Lung (tissue), 12 donors: ENCODE results near the gene CRTAC1. TPM values are rescaled to one million over a fixed set of nuclear protein-coding genes. Genes with fewer than 3 reads are reported as not detected.

Experiments
- ATAC-seq: fragments of 200-7000 bp; cut with Tn5 transposase; one replicate; pipeline ENCODE4 v1.9.1; 2020; ENCODE audit warnings: moderate number of reproducible peaks; ENCODE audit not compliant: insufficient read depth, low FRiP score
- DNase-seq, 3 donors: peaks; one replicate each; pipeline ENCODE4 v3.0.0-alpha.2; 2013 to 2017
- H3K27ac ChIP-seq, 2 donors: one replicate each; pipeline ENCODE4 v1.5.1; 2013; ENCODE audit warnings: mild to moderate bottlenecking in 2 of 2, moderate library complexity in 2 of 2, control low read depth in 1 of 2, inconsistent platforms in 1 of 2, low read depth in 1 of 2, low read length in 1 of 2
- H3K27me3 ChIP-seq, 3 donors: one replicate each; pipeline ENCODE4 v1.5.1; 2013; ENCODE audit warnings: low read length in 2 of 3; ENCODE audit not compliant: control insufficient read depth in 3 of 3, insufficient read depth in 3 of 3
- H3K36me3 ChIP-seq, 4 donors: one replicate each; pipeline ENCODE4 v1.5.1; 2013; ENCODE audit warnings: low read length in 4 of 4, mild to moderate bottlenecking in 1 of 4, moderate library complexity in 1 of 4; ENCODE audit not compliant: control insufficient read depth in 4 of 4, insufficient read depth in 4 of 4
- H3K4me1 ChIP-seq, 5 donors: one replicate each; pipeline ENCODE4 v1.5.1; 2013; ENCODE audit warnings: low read length in 5 of 5, mild to moderate bottlenecking in 2 of 5, moderate library complexity in 1 of 5; ENCODE audit not compliant: control insufficient read depth in 5 of 5, insufficient read depth in 5 of 5
- H3K4me3 ChIP-seq: one replicate; pipeline ENCODE4 v1.5.1; 2013; ENCODE audit warnings: mild to moderate bottlenecking, control low read depth, moderate library complexity
- H3K9ac ChIP-seq, 2 donors: one replicate each; pipeline ENCODE4 v1.5.1; 2013; ENCODE audit warnings: low read length in 2 of 2, control low read depth in 1 of 2; ENCODE audit not compliant: insufficient read depth in 1 of 2
- H3K9me3 ChIP-seq, 4 donors: one replicate each; pipeline ENCODE4 v1.5.1; 2013; ENCODE audit warnings: low read length in 3 of 4, mild to moderate bottlenecking in 1 of 4, moderate library complexity in 1 of 4; ENCODE audit not compliant: control insufficient read depth in 4 of 4, insufficient read depth in 3 of 4
- CTCF ChIP-seq: IDR thresholded peaks from 2 replicates; pipeline ENCODE4 v1.5.1; 2012; ENCODE audit warnings: mild to moderate bottlenecking; ENCODE audit errors: control extremely low read depth, extremely low read depth
- WGBS, 2 donors: extraction: QIAGEN DNeasy Blood & Tissue Kit; methylation state at CpG; one replicate each; pipeline ENCODE4 v1.1.7; 2013; 5-methylcytosine and 5-hydroxymethylcytosine counted together
- polyA plus RNA-seq, 2 donors: library from polyadenylated mRNA; stranded (reverse); fragments of 200-250 nt; gene quantifications; one replicate each; pipeline ENCODE4 v1.2.1, GENCODE V29; 2013
- total RNA-seq, 2 donors: library from RNA; depleted of rRNA in 1 of 2; stranded (reverse); fragments of >200 nt in 1 of 2; gene quantifications; one replicate each; pipeline ENCODE4 v1.2.1, GENCODE V29; 2014 to 2021
- donor health status: control.
- donor health status: control.
- donor health status: Bipolar disorder and iron deficiency.
- donor health status: healthy.
- donor health status: DM: yes; HTN: yes; CAD: no.

The CRTAC1 gene
- total and polyA plus RNA-seq, 4 donors: 45.8 to 82.4 (median 54.3) TPM

- WGBS, 2 donors: 74 to 77% methylated on average over 8 of the region's 8 CpGs
- no peak for TF ChIP-seq CTCF
- Histone ChIP-seq H3K4me3 (no peak overlapping the region), H3K27me3 (peaks cover 0 to 3% (median 0%) of the 10 kb centered on the region in 3 donors), H3K9ac (no peak overlapping the region), H3K4me1 (peaks cover 0 to 9% (median 0%) of the 10 kb centered on the region in 5 donors), H3K27ac (no peak overlapping the region), H3K36me3 (no peaks in the 10 kb centered on the region), H3K9me3 (no peaks in the 10 kb centered on the region)
- ATAC-seq (no peak), DNase-seq (no peak)
Observed at GRCh38 chr10:97905276-97905675, 125.1 kb downstream of the CRTAC1 start.

GRCh38 chr10:97904576-97904975, 125.8 kb downstream of the CRTAC1 start:
- Histone ChIP-seq H3K36me3 (no peaks in the 10 kb centered on the region), H3K27me3 (peaks cover 0 to 3% (median 0%) of the 10 kb centered on the region in 3 donors), H3K4me3 (no peak overlapping the region), H3K9ac (no peak overlapping the region), H3K27ac (no peak overlapping the region), H3K9me3 (no peaks in the 10 kb centered on the region), H3K4me1 (peaks cover 0 to 6% (median 0%) of the 10 kb centered on the region in 5 donors)
- DNase-seq (no peak), ATAC-seq (no peak)
- 83 to 87% methylated on average over 11 of the region's 11 CpGs for WGBS, 2 donors
- no peak for TF ChIP-seq CTCF

GRCh38 chr10:97904018-97904381, 126.4 kb downstream of the CRTAC1 start:
- H3K4me3 ChIP-seq: no peak overlapping the region
- DNase-seq (peak in 2 of 3 donors; percentile 25 to 44), ATAC-seq (no peak)
- no peak overlapping the region for H3K9ac ChIP-seq
- 46 to 62% methylated on average over 5 of the region's 5 CpGs for WGBS, 2 donors
- H3K36me3 ChIP-seq: no peaks in the 10 kb centered on the region
- peaks cover 0 to 7% (median 0%) of the 10 kb centered on the region in 5 donors for H3K4me1 ChIP-seq
- no peaks in the 10 kb centered on the region for H3K9me3 ChIP-seq
- no peak overlapping the region for H3K27ac ChIP-seq
- no peak for TF ChIP-seq CTCF
- peaks cover 0 to 3% (median 0%) of the 10 kb centered on the region in 3 donors for H3K27me3 ChIP-seq
